K562 (cell line): ENCODE results near the gene CYB5D1. TPM values are rescaled to one million over a fixed set of nuclear protein-coding genes. Genes with fewer than 3 reads are reported as not detected.

Experiments used
- GABPA ChIP-seq: fragments of 200-800 bp; sonication (Bioruptor generic); conservative IDR thresholded peaks from 2 replicates; pipeline ENCODE4 v1.6.1; 2016; ENCODE audit warnings: low read depth, missing genetic modification characterization, missing compliant biosample characterization
- MYC ChIP-seq, 2 experiments: fragments of 250-450 bp in 1 of 2; sonication (Bioruptor Pico) in 1 of 2; IDR thresholded peaks; 2 replicates each; pipeline versions ENCODE4 v1.5.1 to v1.6.1; 2012 to 2021; ENCODE audit warnings: low read depth in 2 of 2, borderline replicate concordance in 1 of 2, improper control_type of control experiment in 1 of 2, low read length in 1 of 2, mild to moderate bottlenecking in 1 of 2, moderate library complexity in 1 of 2
- NR2C2 ChIP-seq, 2 experiments: fragments of 200-800 bp in 1 of 2; sonication (Bioruptor generic) in 1 of 2; sonication (generic) in 1 of 2; formaldehyde crosslinking in 1 of 2; IDR thresholded peaks; 2 replicates each; pipeline versions ENCODE4 v1.6.1 to v1.8.0; 2016 to 2022; ENCODE audit warnings: mild to moderate bottlenecking in 1 of 2, missing compliant biosample characterization in 1 of 2, missing genetic modification characterization in 1 of 2, missing genetic modification reagents in 1 of 2
- NRF1 ChIP-seq, 2 experiments: fragments of 450-650 bp; IDR thresholded peaks in 1 of 2; conservative IDR thresholded peaks in 1 of 2; 2 replicates each; pipeline ENCODE4 v1.6.1; 2014; ENCODE audit warnings: mild to moderate bottlenecking in 2 of 2
- PHF21A ChIP-seq: fragments of 450-650 bp; IDR thresholded peaks from 2 replicates; pipeline ENCODE4 v1.6.1; 2017; ENCODE audit warnings: low read depth, borderline replicate concordance
- SIN3B ChIP-seq: fragments of 450-650 bp; IDR thresholded peaks from 2 replicates; pipeline ENCODE4 v1.6.1; 2017; ENCODE audit warnings: low read depth, mild to moderate bottlenecking, moderate library complexity
- polyA plus RNA-seq, 8 experiments: library from polyadenylated mRNA; depleted of rRNA in 4 of 8; stranded (reverse) in 5 of 8; unstranded in 3 of 8; fragments of >200 nt; fragmentation: Nextera tagmentation in 2 of 8; fragmentation: Illumina TruSeq in 1 of 8; extraction: Ambion mirVana in 2 of 8; extraction: Trizol in 1 of 8; gene quantifications; 2 replicates each; pipeline versions ENCODE4 v1.2.1 to v1.2.3, GENCODE V29; 2011 to 2014; ENCODE audit warnings: inconsistent platforms in 1 of 8, missing spikeins in 1 of 8
- total RNA-seq, 7 experiments: library from RNA; depleted of rRNA in 6 of 7; stranded (reverse); fragments of >200 nt in 6 of 7; fragmentation: Illumina TruSeq in 2 of 7; extraction: Trizol in 2 of 7; gene quantifications; 2 replicates each; pipeline versions ENCODE4 v1.2.1 to v1.2.3, GENCODE V29; 2011 to 2021; ENCODE audit warnings: low replicate concordance in 1 of 7
- TF ChIP-seq, protein P1 (sequence below), 3 experiments: IDR thresholded peaks in 2 of 3; conservative IDR thresholded peaks in 1 of 3; 2 replicates each; pipeline ENCODE4 v1.5.1; 2011 to 2012; ENCODE audit warnings: low read length in 3 of 3, mild to moderate bottlenecking in 3 of 3, control low read depth in 2 of 3, improper control_type of control experiment in 1 of 3, inconsistent platforms in 1 of 3, low read depth in 1 of 3, mixed read lengths in 1 of 3, moderate library complexity in 1 of 3; ENCODE audit not compliant: insufficient read depth in 2 of 3
- TF ChIP-seq, protein P2 (sequence below): conservative IDR thresholded peaks from 2 replicates; pipeline ENCODE4 v1.6.1; 2011; ENCODE audit warnings: low read depth, mild to moderate bottlenecking, low read length; ENCODE audit not compliant: control insufficient read depth
- TF ChIP-seq, protein P3 (sequence below): fragments of 450-650 bp; IDR thresholded peaks from 2 replicates; pipeline ENCODE4 v1.6.1; 2016; ENCODE audit warnings: missing biosample characterization, missing genetic modification characterization
- TF ChIP-seq, protein P4 (sequence below): fragments of 450-650 bp; IDR thresholded peaks from 2 replicates; pipeline ENCODE4 v1.6.1; 2018; ENCODE audit not compliant: partially characterized antibody
- TF ChIP-seq, protein P5 (sequence below): sonication (generic); formaldehyde crosslinking; IDR thresholded peaks from 2 replicates; pipeline ENCODE4 v1.8.1; 2022; ENCODE audit warnings: missing genetic modification reagents

The CYB5D1 gene
- total and polyA plus RNA-seq, 9 of the 15 experiments (the other 6 are each of a cell fraction or from before 2014, with no cell fraction given) = 2.4 to 7.9 (median 5.7) TPM

DNA sequence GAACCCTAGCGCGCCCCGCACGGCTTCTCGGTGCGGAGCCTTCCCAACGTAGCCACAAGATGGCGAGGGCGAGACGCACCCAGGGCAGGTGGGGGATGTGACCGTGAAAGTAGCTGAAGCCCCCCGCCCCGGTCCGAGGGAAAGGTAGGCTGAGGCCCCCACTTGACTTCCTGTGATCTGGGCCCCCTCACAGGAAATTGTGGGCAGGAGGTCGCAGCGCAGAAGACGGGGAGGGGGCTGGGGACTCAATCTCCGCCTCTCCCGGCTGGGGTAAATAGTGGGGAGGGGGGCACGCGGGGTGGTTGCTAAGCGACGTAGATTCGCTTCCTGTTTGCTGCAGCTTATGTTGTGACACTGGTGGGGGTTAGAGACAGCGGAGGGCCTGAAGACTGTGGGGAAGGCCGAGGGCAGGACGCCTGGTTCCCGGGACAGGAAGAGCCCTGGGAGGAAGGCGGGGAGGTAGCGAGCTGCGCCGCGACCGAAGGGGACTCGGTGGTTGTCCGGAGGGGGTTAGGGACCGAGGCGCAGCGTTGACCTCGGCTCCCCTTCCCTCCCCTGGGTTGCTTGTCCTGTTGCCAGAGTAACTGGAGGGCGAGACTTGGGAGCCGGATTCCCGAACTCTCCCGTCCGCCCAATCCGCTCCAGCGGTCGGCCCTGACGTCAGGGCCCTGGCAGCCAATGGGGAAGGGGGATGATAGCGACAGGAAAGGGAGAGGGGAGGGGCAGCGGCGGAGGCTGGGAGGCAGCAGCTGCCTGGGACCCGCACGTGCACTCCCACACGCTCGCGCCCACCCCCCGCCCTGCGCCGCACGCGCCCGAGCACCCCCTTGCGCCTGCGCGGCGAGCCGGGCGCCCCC, 22.6 kb upstream of the CYB5D1 start (continued):
- TF ChIP-seq, protein P1, sequence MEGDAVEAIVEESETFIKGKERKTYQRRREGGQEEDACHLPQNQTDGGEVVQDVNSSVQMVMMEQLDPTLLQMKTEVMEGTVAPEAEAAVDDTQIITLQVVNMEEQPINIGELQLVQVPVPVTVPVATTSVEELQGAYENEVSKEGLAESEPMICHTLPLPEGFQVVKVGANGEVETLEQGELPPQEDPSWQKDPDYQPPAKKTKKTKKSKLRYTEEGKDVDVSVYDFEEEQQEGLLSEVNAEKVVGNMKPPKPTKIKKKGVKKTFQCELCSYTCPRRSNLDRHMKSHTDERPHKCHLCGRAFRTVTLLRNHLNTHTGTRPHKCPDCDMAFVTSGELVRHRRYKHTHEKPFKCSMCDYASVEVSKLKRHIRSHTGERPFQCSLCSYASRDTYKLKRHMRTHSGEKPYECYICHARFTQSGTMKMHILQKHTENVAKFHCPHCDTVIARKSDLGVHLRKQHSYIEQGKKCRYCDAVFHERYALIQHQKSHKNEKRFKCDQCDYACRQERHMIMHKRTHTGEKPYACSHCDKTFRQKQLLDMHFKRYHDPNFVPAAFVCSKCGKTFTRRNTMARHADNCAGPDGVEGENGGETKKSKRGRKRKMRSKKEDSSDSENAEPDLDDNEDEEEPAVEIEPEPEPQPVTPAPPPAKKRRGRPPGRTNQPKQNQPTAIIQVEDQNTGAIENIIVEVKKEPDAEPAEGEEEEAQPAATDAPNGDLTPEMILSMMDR (IDR thresholded peaks at IDR 0.05 in 2 of 3, conservative IDR thresholded peaks at IDR 0.05 in 1 of 3; ENCODE audit: insufficient read depth in 2 of 3, low read depth in 1 of 3, low read length in 3 of 3) = peak; percentile 60 to 90 (median 65)
- TF ChIP-seq, protein P2, sequence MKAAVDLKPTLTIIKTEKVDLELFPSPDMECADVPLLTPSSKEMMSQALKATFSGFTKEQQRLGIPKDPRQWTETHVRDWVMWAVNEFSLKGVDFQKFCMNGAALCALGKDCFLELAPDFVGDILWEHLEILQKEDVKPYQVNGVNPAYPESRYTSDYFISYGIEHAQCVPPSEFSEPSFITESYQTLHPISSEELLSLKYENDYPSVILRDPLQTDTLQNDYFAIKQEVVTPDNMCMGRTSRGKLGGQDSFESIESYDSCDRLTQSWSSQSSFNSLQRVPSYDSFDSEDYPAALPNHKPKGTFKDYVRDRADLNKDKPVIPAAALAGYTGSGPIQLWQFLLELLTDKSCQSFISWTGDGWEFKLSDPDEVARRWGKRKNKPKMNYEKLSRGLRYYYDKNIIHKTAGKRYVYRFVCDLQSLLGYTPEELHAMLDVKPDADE = 0 out of 2 replicates have a peak, but pooled peaks have one; percentile 15
- TF ChIP-seq, protein P3, sequence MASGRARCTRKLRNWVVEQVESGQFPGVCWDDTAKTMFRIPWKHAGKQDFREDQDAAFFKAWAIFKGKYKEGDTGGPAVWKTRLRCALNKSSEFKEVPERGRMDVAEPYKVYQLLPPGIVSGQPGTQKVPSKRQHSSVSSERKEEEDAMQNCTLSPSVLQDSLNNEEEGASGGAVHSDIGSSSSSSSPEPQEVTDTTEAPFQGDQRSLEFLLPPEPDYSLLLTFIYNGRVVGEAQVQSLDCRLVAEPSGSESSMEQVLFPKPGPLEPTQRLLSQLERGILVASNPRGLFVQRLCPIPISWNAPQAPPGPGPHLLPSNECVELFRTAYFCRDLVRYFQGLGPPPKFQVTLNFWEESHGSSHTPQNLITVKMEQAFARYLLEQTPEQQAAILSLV (tag) = no peak
- TF ChIP-seq MYC (IDR thresholded peaks at IDR 0.05; ENCODE audit: low read depth, low read length) (peak; percentile 82), MYC (CRISPR knock-in tag; IDR thresholded peaks at IDR 0.05; ENCODE audit: borderline replicate concordance, low read depth) (no peak), NRF1 (conservative IDR thresholded peaks at IDR 0.05 in 1 of 2, IDR thresholded peaks at IDR 0.05 in 1 of 2) (peak; percentile 90), NR2C2 (CRISPR knock-in tag; IDR thresholded peaks at IDR 0.05) (0 out of 2 replicates have a peak, but pooled peaks have one; percentile 30), NR2C2 (tag; IDR thresholded peaks at IDR 0.05) (no peak; the same call in 1 of the 2 replicates), GABPA (tag) (peak; percentile 39; the same call in 1 of the 2 replicates), PHF21A (no peak), SIN3B (peak; percentile 32; the same call in 1 of the 2 replicates)
- TF ChIP-seq, protein P4, sequence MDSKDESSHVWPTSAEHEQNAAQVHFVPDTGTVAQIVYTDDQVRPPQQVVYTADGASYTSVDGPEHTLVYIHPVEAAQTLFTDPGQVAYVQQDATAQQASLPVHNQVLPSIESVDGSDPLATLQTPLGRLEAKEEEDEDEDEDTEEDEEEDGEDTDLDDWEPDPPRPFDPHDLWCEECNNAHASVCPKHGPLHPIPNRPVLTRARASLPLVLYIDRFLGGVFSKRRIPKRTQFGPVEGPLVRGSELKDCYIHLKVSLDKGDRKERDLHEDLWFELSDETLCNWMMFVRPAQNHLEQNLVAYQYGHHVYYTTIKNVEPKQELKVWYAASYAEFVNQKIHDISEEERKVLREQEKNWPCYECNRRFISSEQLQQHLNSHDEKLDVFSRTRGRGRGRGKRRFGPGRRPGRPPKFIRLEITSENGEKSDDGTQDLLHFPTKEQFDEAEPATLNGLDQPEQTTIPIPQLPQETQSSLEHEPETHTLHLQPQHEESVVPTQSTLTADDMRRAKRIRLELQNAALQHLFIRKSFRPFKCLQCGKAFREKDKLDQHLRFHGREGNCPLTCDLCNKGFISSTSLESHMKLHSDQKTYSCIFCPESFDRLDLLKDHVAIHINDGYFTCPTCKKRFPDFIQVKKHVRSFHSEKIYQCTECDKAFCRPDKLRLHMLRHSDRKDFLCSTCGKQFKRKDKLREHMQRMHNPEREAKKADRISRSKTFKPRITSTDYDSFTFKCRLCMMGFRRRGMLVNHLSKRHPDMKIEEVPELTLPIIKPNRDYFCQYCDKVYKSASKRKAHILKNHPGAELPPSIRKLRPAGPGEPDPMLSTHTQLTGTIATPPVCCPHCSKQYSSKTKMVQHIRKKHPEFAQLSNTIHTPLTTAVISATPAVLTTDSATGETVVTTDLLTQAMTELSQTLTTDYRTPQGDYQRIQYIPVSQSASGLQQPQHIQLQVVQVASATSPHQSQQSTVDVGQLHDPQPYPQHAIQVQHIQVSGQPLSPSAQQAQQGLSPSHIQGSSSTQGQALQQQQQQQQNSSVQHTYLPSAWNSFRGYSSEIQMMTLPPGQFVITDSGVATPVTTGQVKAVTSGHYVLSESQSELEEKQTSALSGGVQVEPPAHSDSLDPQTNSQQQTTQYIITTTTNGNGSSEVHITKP = peak; percentile 78
- TF ChIP-seq, protein P5, sequence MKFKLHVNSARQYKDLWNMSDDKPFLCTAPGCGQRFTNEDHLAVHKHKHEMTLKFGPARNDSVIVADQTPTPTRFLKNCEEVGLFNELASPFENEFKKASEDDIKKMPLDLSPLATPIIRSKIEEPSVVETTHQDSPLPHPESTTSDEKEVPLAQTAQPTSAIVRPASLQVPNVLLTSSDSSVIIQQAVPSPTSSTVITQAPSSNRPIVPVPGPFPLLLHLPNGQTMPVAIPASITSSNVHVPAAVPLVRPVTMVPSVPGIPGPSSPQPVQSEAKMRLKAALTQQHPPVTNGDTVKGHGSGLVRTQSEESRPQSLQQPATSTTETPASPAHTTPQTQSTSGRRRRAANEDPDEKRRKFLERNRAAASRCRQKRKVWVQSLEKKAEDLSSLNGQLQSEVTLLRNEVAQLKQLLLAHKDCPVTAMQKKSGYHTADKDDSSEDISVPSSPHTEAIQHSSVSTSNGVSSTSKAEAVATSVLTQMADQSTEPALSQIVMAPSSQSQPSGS (CRISPR knock-in tag) = no peak
